Cerebellar cortex (tissue), 1 donor: Measurements from ENCODE around the gene NT5C3A.
"Not testable (repeated sequence)": the region's sequence is repeated elsewhere in the genome, so short reads cannot be mapped to it uniquely, and the experiment has no call there.

ENCODE experiments used
- DNase-seq: peaks from one replicate; pipeline ENCODE4 v3.0.0-alpha.2; 2015; ENCODE audit warnings: low spot score

Gene NT5C3A

GRCh38 chr7:33041631-33042428 is 20.7 kb downstream of the NT5C3A start:
- DNase-seq: no peak

GRCh38 chr7:33040803-33041516 is 21.6 kb downstream of the NT5C3A start:
- DNase-seq: no peak

DNA sequence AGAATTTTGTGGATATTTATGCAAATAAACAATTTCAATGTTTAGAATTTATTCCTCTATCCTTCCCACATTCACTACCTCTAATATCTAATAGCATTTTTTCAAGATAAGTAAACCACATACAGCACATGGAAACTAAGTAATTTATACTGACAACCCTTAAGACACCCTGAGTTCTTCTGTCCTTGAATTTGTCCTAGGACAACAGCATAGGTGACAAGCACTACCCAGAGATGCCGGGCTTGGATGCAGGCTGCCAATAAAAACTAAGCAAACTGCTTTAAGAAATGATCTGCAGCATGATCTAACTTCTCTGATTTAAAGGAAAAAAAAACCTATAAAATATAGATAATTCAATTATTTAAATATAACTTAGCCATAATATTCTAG is 22.7 kb downstream of the NT5C3A start:
- no peak for DNase-seq

DNA sequence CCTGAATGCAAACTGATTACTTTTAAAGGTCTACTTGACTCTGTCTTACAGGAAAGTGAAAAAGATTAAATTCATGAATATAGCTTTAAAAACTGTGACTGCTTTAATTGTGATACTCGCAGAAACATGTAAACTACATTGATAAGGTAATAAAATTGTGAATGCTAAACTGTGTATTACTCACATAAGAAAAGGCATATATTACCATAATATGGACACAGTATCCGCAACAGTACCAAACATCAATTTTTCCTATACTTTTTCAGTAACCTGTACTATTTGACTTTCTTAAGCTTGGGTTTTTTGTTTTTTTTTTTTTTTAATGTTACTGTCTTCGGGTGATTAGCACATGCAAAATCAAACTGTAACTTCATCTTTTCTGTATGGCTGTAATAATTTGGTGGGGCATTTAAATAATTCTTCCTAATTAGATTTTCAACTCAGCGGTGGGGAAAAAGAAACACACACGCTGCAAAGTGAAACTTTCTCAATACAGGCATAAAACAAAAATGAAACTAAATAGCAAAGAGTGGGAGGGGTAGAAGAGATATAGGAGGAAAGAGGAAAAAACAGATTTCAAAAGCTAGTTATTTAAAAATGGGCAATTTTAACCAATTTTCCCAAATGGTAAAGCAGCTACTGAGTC is 23.2 kb downstream of the NT5C3A start:
- DNase-seq: no peak

- DNase-seq: no peak
Measured at GRCh38 chr7:33038639-33039038, 23.9 kb downstream of the NT5C3A start.

DNA sequence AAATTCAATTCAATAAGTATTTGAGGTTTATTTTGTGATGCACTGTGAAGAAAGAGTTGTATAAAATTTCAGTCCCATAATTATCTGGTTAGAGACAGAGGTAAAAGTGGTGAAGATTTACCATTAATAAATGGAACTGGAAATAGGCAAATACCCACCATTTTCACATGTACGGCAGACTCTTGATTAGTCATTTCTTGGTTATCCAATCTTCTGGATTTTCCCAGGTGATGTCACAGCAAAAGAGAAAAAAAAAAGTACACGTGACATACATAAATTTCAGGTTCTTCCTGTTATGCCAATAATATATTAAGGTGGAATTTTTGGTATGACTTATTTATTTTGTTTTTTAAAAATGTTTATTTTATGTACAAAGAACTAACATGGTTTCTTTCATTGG is 26.8 kb downstream of the NT5C3A start:
- DNase-seq: no peak

GRCh38 chr7:33024189-33024757 is 38.3 kb downstream of the NT5C3A start:
- no peak for DNase-seq

- no peak for DNase-seq
Measured at GRCh38 chr7:33012364-33012763, 50.2 kb downstream of the NT5C3A start.

DNA sequence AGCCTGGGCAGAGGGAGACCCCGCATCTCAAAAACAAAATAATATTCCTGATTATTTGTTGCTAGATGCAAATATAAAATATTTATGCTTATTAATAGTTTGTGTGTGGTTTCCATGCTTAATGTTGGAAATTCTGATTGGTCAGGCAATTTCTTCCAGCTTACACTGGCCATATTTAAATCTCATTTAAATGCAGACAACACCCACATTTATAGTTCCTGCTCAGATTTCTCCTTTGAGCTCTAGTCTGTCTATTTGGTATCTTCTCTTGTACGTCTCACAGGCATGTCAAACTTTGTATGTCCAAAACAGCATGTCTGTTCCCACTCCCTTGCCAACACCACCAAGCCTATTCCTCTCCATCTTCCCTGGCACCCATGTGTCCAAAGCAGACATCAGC is 52.8 kb downstream of the NT5C3A start:
- no peak for DNase-seq

- not testable (repeated sequence) for DNase-seq
Measured at GRCh38 chr7:33005690-33006089, 56.9 kb downstream of the NT5C3A start.

- DNase-seq: not testable (repeated sequence)
Measured at GRCh38 chr7:33005193-33005592, 57.4 kb downstream of the NT5C3A start.

DNA sequence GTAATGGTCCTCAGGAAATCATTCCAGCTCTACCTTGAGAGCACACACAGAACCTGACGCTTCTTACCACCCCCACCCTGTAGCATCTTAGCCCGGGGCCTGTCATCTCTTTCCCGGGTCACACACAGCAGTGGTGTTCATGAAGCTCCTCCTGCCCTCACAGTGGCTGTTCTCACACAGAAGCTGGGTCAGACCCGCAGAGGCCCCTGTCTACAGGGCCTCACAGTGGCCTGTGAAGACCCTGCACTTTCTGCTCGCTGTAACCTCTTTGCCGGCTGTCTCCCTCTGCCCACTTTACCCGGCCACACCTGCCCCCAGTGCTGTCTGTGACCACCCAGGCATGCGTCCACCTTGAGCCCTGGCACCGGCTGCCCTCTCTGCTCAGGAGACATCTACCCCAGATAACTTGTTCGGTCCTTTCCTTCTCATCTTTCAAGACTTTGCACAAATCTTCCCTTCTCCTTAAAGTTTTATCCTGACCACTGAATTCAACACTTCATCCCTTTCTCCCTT is 58.4 kb downstream of the NT5C3A start:
- DNase-seq: not testable (repeated sequence)

- not testable (repeated sequence) for DNase-seq
Measured at GRCh38 chr7:33003111-33003510, 59.5 kb downstream of the NT5C3A start.

DNA sequence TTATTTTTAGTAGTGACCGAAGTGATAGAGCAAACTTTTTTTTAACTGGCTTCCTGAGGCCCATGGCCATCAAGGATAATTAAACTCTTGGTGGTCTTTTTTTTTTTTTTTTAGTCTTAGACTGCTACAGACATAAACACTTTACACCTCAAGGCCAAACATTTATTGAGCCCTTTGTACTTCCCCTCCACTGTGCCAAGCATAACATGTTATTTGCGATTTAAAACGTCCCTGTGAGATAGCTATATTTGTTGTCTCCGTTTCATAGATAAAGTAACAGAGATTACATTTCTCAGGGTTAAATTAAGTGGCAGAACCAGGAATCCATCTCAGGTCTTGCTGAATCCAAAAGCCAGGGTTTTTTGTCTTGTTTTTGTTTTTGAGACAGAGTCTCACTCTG is 63.2 kb downstream of the NT5C3A start:
- DNase-seq: not testable (repeated sequence)

- not testable (repeated sequence) for DNase-seq
Measured at GRCh38 chr7:32998361-32999171, 64.0 kb downstream of the NT5C3A start.

DNA sequence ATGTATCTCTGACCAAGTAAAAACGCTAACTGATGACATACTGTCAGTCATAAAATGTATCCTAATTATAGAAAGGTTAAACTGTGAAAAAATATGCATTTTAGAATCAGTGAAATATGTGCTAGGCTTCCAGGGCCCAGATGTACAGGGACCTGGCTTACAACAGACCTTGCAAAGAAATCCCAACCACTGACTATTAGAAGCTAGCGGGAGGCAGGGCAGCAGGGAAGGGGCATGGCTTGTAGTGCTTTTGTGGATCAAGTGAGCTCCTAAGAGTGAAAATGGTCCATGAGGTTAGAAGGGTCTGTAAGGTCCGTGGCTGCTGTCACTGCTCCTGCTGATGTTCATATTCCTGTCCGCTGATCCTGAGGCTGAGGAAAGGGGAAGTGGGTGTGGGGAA is 64.6 kb downstream of the NT5C3A start:
- DNase-seq: not testable (repeated sequence)

DNA sequence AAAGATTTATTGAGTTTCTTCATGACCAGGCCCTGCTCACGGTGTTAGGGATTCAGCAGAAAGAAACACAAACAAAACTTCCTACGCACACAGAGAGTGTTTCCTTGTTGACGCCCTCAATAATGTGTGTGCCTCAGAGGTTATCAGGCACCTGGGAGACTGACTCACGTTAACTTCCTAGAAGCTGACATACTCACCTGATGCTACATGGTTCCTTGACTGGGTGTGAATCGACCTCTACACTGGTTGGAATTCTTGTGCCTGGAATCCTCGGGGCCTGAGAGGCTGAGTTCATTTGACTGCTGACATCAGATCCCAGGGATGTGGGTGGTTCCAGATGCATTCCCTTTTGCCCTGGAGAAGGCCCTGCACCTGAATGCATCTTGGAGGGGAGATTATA is 69.8 kb downstream of the NT5C3A start:
- DNase-seq: not testable (repeated sequence)

- not testable (repeated sequence) for DNase-seq
Measured at GRCh38 chr7:32991975-32992700, 70.4 kb downstream of the NT5C3A start.

GRCh38 chr7:32991068-32991585 is 71.4 kb downstream of the NT5C3A start:
- DNase-seq: not testable (repeated sequence)

GRCh38 chr7:32988148-32988547 is 74.4 kb downstream of the NT5C3A start:
- DNase-seq: not testable (repeated sequence)
